Neuronal stem cell (in vitro differentiated cells): ENCODE results near the gene EVI5L.

ENCODE experiments used
- DNase-seq: peaks from one replicate; pipeline ENCODE4 v3.0.0-alpha.2; 2013; ENCODE audit warnings: low spot score
- H2AFZ ChIP-seq: one replicate; pipeline ENCODE4 v1.6.1; 2013; ENCODE audit warnings: mild to moderate bottlenecking, low read length, inconsistent platforms
- H2AK5ac ChIP-seq: 2 replicates; pipeline ENCODE4 v1.6.1; 2013; ENCODE audit warnings: low read depth, mild to moderate bottlenecking, inconsistent platforms, low read length, moderate library complexity, mixed read lengths
- H2BK120ac ChIP-seq: 2 replicates; pipeline ENCODE4 v1.6.1; 2013; ENCODE audit warnings: low read depth, mild to moderate bottlenecking, inconsistent platforms, low read length, moderate library complexity, mixed read lengths
- H2BK12ac ChIP-seq: one replicate; pipeline ENCODE4 v1.6.1; 2013; ENCODE audit warnings: low read length, inconsistent platforms
- H2BK15ac ChIP-seq: 2 replicates; pipeline ENCODE4 v1.6.1; 2013; ENCODE audit warnings: mild to moderate bottlenecking, low read length, inconsistent platforms, mixed read lengths
- H2BK5ac ChIP-seq: one replicate; pipeline ENCODE4 v1.6.1; 2013; ENCODE audit warnings: inconsistent platforms, mild to moderate bottlenecking, low read length, moderate library complexity
- H3K14ac ChIP-seq: one replicate; pipeline ENCODE4 v1.6.1; 2013; ENCODE audit warnings: low read length, inconsistent platforms
- H3K18ac ChIP-seq: 2 replicates; pipeline ENCODE4 v1.6.1; 2013; ENCODE audit warnings: low read length, inconsistent platforms
- H3K23ac ChIP-seq: 2 replicates; pipeline ENCODE4 v1.6.1; 2013; ENCODE audit warnings: low read depth, mild to moderate bottlenecking, mixed read lengths, low read length, inconsistent platforms; ENCODE audit not compliant: poor library complexity
- H3K27ac ChIP-seq: replicated peaks from 3 replicates; pipeline ENCODE4 v1.5.1; 2013; ENCODE audit warnings: low read length, inconsistent platforms
- H3K27me3 ChIP-seq, 3 experiments: 2 replicates each; pipeline ENCODE4 v1.6.1; 2013; ENCODE audit warnings: low read length in 3 of 3, mild to moderate bottlenecking in 2 of 3, inconsistent platforms in 1 of 3, low read depth in 1 of 3, mixed read lengths in 1 of 3, moderate library complexity in 1 of 3; ENCODE audit not compliant: control insufficient read depth in 3 of 3, insufficient read depth in 3 of 3
- H3K36me3 ChIP-seq, 2 donors: replicated peaks in 1 of 2; 2 replicates each; pipeline ENCODE4 v1.6.1; 2013; ENCODE audit warnings: low read length in 2 of 2; ENCODE audit not compliant: control insufficient read depth in 2 of 2, insufficient read depth in 2 of 2
- H3K4ac ChIP-seq: 2 replicates; pipeline ENCODE4 v1.6.1; 2013; ENCODE audit warnings: inconsistent platforms, mild to moderate bottlenecking, low read length, moderate library complexity
- H3K4me1 ChIP-seq, 2 donors: 1 replicate in 1 of 2; 2 replicates in 1 of 2; pipeline ENCODE4 v1.6.1; 2013; ENCODE audit warnings: low read length in 2 of 2, low read depth in 1 of 2; ENCODE audit not compliant: control insufficient read depth in 2 of 2, insufficient read depth in 1 of 2
- H3K4me2 ChIP-seq: one replicate; pipeline ENCODE4 v1.6.1; 2013; ENCODE audit warnings: mild to moderate bottlenecking, low read length, inconsistent platforms; ENCODE audit not compliant: insufficient read depth, poor library complexity, severe bottlenecking
- H3K4me3 ChIP-seq, 2 donors: 2 replicates each; pipeline ENCODE4 v1.5.1; 2013; ENCODE audit warnings: low read length in 2 of 2, mild to moderate bottlenecking in 2 of 2, inconsistent platforms in 1 of 2, moderate library complexity in 1 of 2
- H3K79me1 ChIP-seq: one replicate; pipeline ENCODE4 v1.6.1; 2013; ENCODE audit warnings: low read depth, mild to moderate bottlenecking, inconsistent platforms, low read length, moderate library complexity
- H3K9ac ChIP-seq: one replicate; pipeline ENCODE4 v1.6.1; 2013; ENCODE audit warnings: mild to moderate bottlenecking, low read depth, low read length, inconsistent platforms; ENCODE audit not compliant: poor library complexity
- H3K9me3 ChIP-seq, 2 donors: replicated peaks in 1 of 2; 2 replicates each; pipeline versions ENCODE3 to v1.6.1; 2013; ENCODE audit warnings: low read length in 2 of 2, mild to moderate bottlenecking in 2 of 2, inconsistent platforms in 1 of 2, low read depth in 1 of 2, mixed read lengths in 1 of 2, moderate library complexity in 1 of 2; ENCODE audit not compliant: control insufficient read depth in 2 of 2, insufficient read depth in 1 of 2
- H4K8ac ChIP-seq: one replicate; pipeline ENCODE4 v1.6.1; 2013; ENCODE audit warnings: low read depth, mild to moderate bottlenecking, inconsistent platforms, low read length, moderate library complexity
- H4K91ac ChIP-seq: one replicate; pipeline ENCODE4 v1.6.1; 2013; ENCODE audit warnings: low read length, low read depth, mild to moderate bottlenecking, inconsistent platforms; ENCODE audit not compliant: poor library complexity
- WGBS, 2 donors: extraction: QIAGEN DNeasy Blood & Tissue Kit; methylation state at CpG; one replicate each; pipeline ENCODE4 v1.1.7; 2013; ENCODE audit warnings: missing lambda C conversion rate in 2 of 2, mixed read lengths in 1 of 2; ENCODE audit not compliant: insufficient read length in 2 of 2, insufficient replicate concordance in 1 of 2; ENCODE audit errors: extremely low coverage in 2 of 2; 5-methylcytosine and 5-hydroxymethylcytosine counted together

Gene EVI5L

GRCh38 chr19:7850945-7851622 lies 21.1 kb downstream of the EVI5L start:
- H3K4me3 ChIP-seq = no peak overlapping the region
- no peak overlapping the region for H4K8ac ChIP-seq
- H3K4me2 ChIP-seq = no peak overlapping the region
- H3K23ac ChIP-seq = peak overlapping the region; percentile 31
- H3K36me3 ChIP-seq = no peaks in the 10 kb centered on the region
- no peaks in the 10 kb centered on the region for H3K79me1 ChIP-seq
- no peak overlapping the region for H2AFZ ChIP-seq
- H3K27ac ChIP-seq = no peak overlapping the region
- H3K4me1 ChIP-seq = peaks cover 3 to 15% of the 10 kb centered on the region in 2 donors
- H2BK120ac ChIP-seq = no peak overlapping the region
- H3K9ac ChIP-seq = no peak overlapping the region
- DNase-seq = no peak
- peak overlapping the region; percentile 74 for H2AK5ac ChIP-seq
- no peak overlapping the region for H2BK12ac ChIP-seq
- no peaks in the 10 kb centered on the region for H3K9me3 ChIP-seq
- H2BK15ac ChIP-seq = peak overlapping the region; percentile 67
- H3K18ac ChIP-seq = no peak overlapping the region
- no peak overlapping the region for H3K14ac ChIP-seq
- peaks cover 0 to 10% (median 0%) of the 10 kb centered on the region in 3 experiments for H3K27me3 ChIP-seq
- H4K91ac ChIP-seq = no peak overlapping the region
- H3K4ac ChIP-seq = no peak overlapping the region
- peak overlapping the region; percentile 13 for H2BK5ac ChIP-seq
- WGBS, 2 donors = no CpG with 5 or more reads among the region's 19 CpGs

- no CpG with 5 or more reads among the region's 26 CpGs for WGBS, 2 donors
- Histone ChIP-seq H3K9ac (peak overlapping the region; percentile 21), H2AK5ac (peak overlapping the region; percentile 75), H3K27ac (no peak overlapping the region), H2BK120ac (no peak overlapping the region), H2BK12ac (peak overlapping the region; percentile 73), H3K9me3 (no peaks in the 10 kb centered on the region), H3K36me3 (no peaks in the 10 kb centered on the region), H2BK15ac (peak overlapping the region; percentile 67), H3K4ac (no peak overlapping the region), H3K27me3 (peaks cover 0 to 10% (median 0%) of the 10 kb centered on the region in 3 experiments), H3K23ac (peak overlapping the region; percentile 31), H3K4me2 (no peak overlapping the region), H3K18ac (peak overlapping the region; percentile 28), H4K91ac (no peak overlapping the region), H3K4me1 (peaks cover 3 to 15% of the 10 kb centered on the region in 2 donors), H4K8ac (no peak overlapping the region), H3K79me1 (no peaks in the 10 kb centered on the region), H2BK5ac (no peak overlapping the region), H3K4me3 (no peak overlapping the region), H3K14ac (peak overlapping the region; percentile 21), H2AFZ (peak overlapping the region; percentile 29)
- DNase-seq = no peak
Observed at GRCh38 chr19:7851623-7852500, 21.8 kb downstream of the EVI5L start.

- H3K4me3 ChIP-seq = no peak overlapping the region
- H3K23ac ChIP-seq = no peak overlapping the region
- no peak overlapping the region for H2BK5ac ChIP-seq
- H2BK120ac ChIP-seq = no peak overlapping the region
- no peak overlapping the region for H3K27ac ChIP-seq
- H4K91ac ChIP-seq = no peak overlapping the region
- no peak overlapping the region for H3K4me2 ChIP-seq
- peaks cover 6 to 15% of the 10 kb centered on the region in 2 donors for H3K4me1 ChIP-seq
- H3K9me3 ChIP-seq = no peaks in the 10 kb centered on the region
- H2AFZ ChIP-seq = peak overlapping the region; percentile 41
- H3K18ac ChIP-seq = peak overlapping the region; percentile 0
- no peak overlapping the region for H3K9ac ChIP-seq
- DNase-seq = peak; percentile 72
- no peak overlapping the region for H2BK12ac ChIP-seq
- no peaks in the 10 kb centered on the region for H3K79me1 ChIP-seq
- peak overlapping the region; percentile 68 for H2AK5ac ChIP-seq
- H3K27me3 ChIP-seq = peaks cover 0 to 14% (median 0%) of the 10 kb centered on the region in 3 experiments
- no peak overlapping the region for H4K8ac ChIP-seq
- WGBS, 2 donors = no CpG with 5 or more reads among the region's 45 CpGs
- H3K4ac ChIP-seq = no peak overlapping the region
- H3K14ac ChIP-seq = peak overlapping the region; percentile 27
- peak overlapping the region; percentile 3 for H2BK15ac ChIP-seq
- no peaks in the 10 kb centered on the region for H3K36me3 ChIP-seq
Observed at GRCh38 chr19:7852851-7853769, 23.1 kb downstream of the EVI5L start.
